GM21526 (cell line): ENCODE results near the gene HLA-G.
"Not testable (repeated sequence)": the region's sequence is repeated elsewhere in the genome, so short reads cannot be mapped to it uniquely, and the experiment has no call there.

ENCODE experiments used
- ATAC-seq: cut with Tn5 transposase; IDR thresholded peaks from one replicate; pipeline ENCODE4 v1.9.1; 2021; ENCODE audit warnings: moderate library complexity; ENCODE audit not compliant: unreplicated experiment, low FRiP score

HLA-G gene

DNA sequence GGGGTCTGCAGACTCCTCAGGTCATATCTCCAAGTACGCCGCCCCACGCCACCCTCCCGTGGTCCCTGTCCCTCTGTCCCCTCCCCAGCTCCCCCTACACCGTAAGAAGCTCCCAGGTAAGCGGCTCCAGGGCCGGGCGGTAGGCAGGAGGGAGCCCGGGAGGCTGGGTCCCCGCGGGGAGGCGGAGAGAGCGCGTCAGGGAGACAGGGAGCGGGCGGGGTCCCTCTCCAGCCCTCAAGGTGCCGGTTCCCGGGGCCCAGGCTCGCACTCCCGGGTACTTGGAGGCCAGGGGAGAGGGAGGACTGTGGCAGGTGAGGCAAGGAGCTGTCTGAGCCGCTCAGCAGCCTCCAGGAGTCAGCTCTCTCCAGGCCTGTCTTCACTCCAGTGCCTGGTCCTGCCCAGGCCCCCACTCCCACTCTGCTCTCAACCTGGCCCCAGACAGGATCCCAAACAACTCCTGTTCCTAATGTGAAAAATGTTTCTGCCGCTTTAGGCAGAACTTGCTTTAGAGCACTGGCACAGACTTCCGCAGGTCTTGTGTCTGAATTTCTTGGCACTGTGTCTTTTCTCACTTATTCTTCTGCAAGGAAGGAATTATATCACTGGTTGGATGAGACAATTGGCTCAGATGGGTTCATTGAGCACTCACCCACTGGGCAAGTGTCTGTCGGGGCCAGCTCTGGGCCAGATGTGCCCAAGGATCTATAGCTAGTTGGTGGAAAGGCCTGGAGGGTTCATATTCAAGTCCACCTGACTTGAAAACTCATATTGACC, 36.6 kb downstream of the HLA-G start:
- no peak for ATAC-seq

DNA sequence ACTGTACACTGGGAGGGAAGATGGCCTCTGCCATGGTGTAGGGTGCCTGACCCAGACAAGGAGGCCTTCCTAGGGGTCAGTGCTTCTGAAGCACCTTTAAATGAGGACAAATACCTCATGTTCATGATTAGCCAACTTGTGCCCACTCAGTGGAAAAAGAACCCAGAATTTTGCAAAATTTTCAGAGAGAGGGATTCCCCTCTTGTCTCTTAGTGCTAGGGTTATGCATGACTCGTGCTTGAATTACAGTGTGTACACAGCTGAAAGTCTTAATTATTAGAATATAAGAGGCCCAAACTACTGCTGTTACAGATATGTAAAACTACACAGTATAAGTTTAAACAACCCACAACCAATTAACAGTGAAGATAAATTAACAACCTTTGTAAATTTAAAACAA, 38.0 kb downstream of the HLA-G start:
- no peak for ATAC-seq

DNA sequence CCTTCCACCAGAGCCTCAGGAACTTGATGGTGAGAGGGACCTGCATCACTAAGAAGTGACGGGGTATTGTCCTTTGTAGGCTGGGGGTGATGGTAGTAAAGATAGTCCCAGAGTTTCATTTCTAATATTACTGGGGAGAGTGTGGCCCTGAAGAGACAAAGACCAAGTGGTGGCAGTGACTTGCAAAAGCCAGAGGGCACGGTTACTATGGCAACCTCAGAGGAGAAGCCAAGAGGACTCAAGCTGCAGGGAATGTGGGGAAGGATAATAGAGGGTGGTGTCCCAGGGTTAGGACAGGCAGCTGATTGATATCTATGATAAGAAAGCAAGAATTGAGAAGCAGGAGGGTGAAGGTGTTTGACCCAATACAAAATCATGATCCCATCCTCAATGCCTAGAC, 42.5 kb downstream of the HLA-G start:
- no peak for ATAC-seq

DNA sequence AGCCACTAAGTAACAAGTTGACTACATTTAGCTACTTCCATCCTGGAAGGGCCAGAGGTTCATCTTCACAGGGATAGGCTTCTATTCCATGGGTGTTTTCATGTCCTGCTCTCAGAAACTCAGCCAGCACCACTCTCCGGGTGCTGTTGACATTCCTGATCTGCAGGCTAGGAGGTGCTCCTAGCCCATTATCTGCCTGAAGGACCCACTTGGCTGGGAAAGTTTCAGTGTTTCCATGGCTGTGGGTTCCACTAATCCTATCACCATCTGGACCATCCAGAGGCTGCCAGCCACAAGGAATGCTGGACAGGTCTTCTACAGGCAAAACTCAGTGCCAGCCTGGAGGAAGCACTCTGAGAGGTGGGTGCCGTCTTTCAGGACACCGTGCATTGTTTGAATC, 45.2 kb downstream of the HLA-G start:
- no peak for ATAC-seq

DNA sequence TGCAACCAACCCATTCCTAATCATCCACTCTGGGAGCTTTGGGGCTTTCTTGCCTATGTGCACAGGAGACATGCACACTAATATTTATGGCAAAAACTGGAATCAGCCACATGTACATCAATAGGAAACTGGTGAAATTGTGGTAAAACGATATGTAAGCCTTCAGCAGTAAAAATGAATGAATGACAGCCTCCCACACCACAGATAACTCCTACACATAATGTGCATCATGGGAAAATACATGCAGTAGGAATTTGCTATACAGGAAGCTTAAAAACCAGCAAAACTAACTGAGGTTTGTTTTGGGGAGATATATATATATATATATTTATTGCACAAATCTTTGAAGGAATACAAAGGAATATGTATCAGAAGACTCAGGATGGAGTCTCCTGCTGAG, 47.6 kb downstream of the HLA-G start:
- no peak for ATAC-seq

DNA sequence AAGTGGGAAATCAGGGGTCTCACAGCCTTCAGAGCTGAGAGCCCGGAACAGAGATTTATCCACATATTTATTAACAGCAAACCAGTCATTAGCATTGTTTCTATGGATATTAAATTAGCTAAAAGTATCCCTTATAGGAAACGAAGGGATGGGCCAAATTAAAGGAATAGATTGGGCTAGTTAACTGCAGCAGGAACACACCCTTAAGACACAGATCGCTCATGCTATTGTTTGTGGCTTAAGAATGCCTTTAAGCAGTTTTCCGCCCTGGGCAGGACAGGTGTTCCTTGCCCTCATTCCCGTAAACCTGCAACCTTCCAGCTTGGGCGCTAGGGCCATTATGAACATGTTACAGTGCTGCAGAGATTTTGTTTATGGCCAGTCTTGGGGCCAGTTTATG, 48.1 kb downstream of the HLA-G start:
- not testable (repeated sequence) for ATAC-seq
